ENCODE data around the gene BTG3. TPM values are rescaled to one million over a fixed set of nuclear protein-coding genes. Genes with fewer than 3 reads are reported as not detected.

Gene BTG3
- total and polyA plus RNA-seq, 10 of the 15 experiments (the other 5 are each of a cell fraction or from before 2014, with no cell fraction given): 15.7 to 74.4 (median 34.8) TPM

GRCh38 chr21:17612565-17613241 is at the start of gene BTG3 (continued):
- TF ChIP-seq WRNIP1 (IDR thresholded peaks at IDR 0.05; ENCODE audit: borderline replicate concordance, low read depth, low read length) (no peak), NFYB (IDR thresholded peaks at IDR 0.05; ENCODE audit: insufficient read depth, low read depth, low read length) (no peak), ATF3 (IDR thresholded peaks at IDR 0.05; ENCODE audit: borderline replicate concordance, extremely low read depth, low read depth, low read length) (no peak), RAD51 (IDR thresholded peaks at IDR 0.05) (no peak), POLR2AphosphoS5 (IDR thresholded peaks at IDR 0.05; ENCODE audit: low read length) (peak; percentile 81), SKIL (IDR thresholded peaks at IDR 0.05; ENCODE audit: low read depth, poor library complexity, severe bottlenecking) (no peak), IKZF2 (IDR thresholded peaks at IDR 0.05) (no peak), ZNF207 (IDR thresholded peaks at IDR 0.05; ENCODE audit: borderline replicate concordance) (0 out of 2 replicates have a peak, but pooled peaks have one; percentile 31), E2F8 (IDR thresholded peaks at IDR 0.05; ENCODE audit: low read depth, partially characterized antibody) (no peak), JUND (IDR thresholded peaks at IDR 0.05; ENCODE audit: low read depth, low read length) (no peak), NKRF (conservative IDR thresholded peaks at IDR 0.05) (no peak; the same call in 1 of the 2 replicates), SRF (IDR thresholded peaks at IDR 0.05; ENCODE audit: low read depth in 2 of 2, low read length in 2 of 2) (peak in 1 of 2 experiments; percentile 23; a peak in 1 of 4 replicates)

All from GM12878 (cell line).